T-helper 22 cell (primary cell): Measurements from ENCODE around the gene GPRIN3.
"Not testable (repeated sequence)": the region's sequence is repeated elsewhere in the genome, so short reads cannot be mapped to it uniquely, and the experiment has no call there.

ENCODE experiments used
- DNase-seq: peaks from one replicate; pipeline ENCODE4 v3.0.0-alpha.2; 2020; ENCODE audit warnings: low read depth

GPRIN3 gene

GRCh38 chr4:89254847-89255246 is 52.8 kb downstream of the GPRIN3 start:
- DNase-seq, result no peak

- not testable (repeated sequence) for DNase-seq
These were observed 53.3 kb downstream of the GPRIN3 start for GRCh38 chr4:89254347-89254746.

- DNase-seq, result no peak
These were observed 53.7 kb downstream of the GPRIN3 start for GRCh38 chr4:89253935-89254334.

GRCh38 chr4:89253311-89253710 is 54.3 kb downstream of the GPRIN3 start:
- no peak for DNase-seq

- no peak for DNase-seq
These were observed 56.2 kb downstream of the GPRIN3 start for GRCh38 chr4:89251396-89251795.

- DNase-seq, result no peak
These were observed 57.8 kb downstream of the GPRIN3 start for GRCh38 chr4:89249716-89250361.

- no peak for DNase-seq
These were observed 58.3 kb downstream of the GPRIN3 start for GRCh38 chr4:89249313-89249712.

- no peak for DNase-seq
These were observed 58.7 kb downstream of the GPRIN3 start for GRCh38 chr4:89248879-89249281.

- no peak for DNase-seq
These were observed 59.6 kb downstream of the GPRIN3 start for GRCh38 chr4:89247951-89248350.

GRCh38 chr4:89245459-89245858 is 62.1 kb downstream of the GPRIN3 start:
- DNase-seq, result no peak

- no peak for DNase-seq
These were observed 63.8 kb downstream of the GPRIN3 start for GRCh38 chr4:89243733-89244252.

- DNase-seq, result no peak
These were observed 64.5 kb downstream of the GPRIN3 start for GRCh38 chr4:89242864-89243732.

- DNase-seq, result no peak
These were observed 65.4 kb downstream of the GPRIN3 start for GRCh38 chr4:89242216-89242615.

- DNase-seq, result no peak
These were observed 77.3 kb downstream of the GPRIN3 start for GRCh38 chr4:89230271-89230670.

GRCh38 chr4:89226665-89227574 is 80.7 kb downstream of the GPRIN3 start:
- DNase-seq, result peak; percentile 20

- no peak for DNase-seq
These were observed 85.4 kb downstream of the GPRIN3 start for GRCh38 chr4:89222170-89222569.

- no peak for DNase-seq
These were observed 86.3 kb downstream of the GPRIN3 start for GRCh38 chr4:89221167-89221867.

GRCh38 chr4:89218587-89218986 is 89.0 kb downstream of the GPRIN3 start:
- no peak for DNase-seq

- DNase-seq, result no peak
These were observed 90.0 kb downstream of the GPRIN3 start for GRCh38 chr4:89217604-89218003.

- DNase-seq, result no peak
These were observed 90.7 kb downstream of the GPRIN3 start for GRCh38 chr4:89216866-89217265.

- DNase-seq, result no peak
These were observed 91.2 kb downstream of the GPRIN3 start for GRCh38 chr4:89216422-89216821.

GRCh38 chr4:89215736-89216135 is 91.9 kb downstream of the GPRIN3 start:
- no peak for DNase-seq
